ENCODE measurements around the gene SERPINA5. TPM values are rescaled to one million over a fixed set of nuclear protein-coding genes. Genes with fewer than 3 reads are reported as not detected.

Gene SERPINA5
- polyA plus RNA-seq, 1 experiment = not detected

- H3K27ac ChIP-seq (ENCODE audit: low read depth, low read length) = no peak overlapping the region
- ChIA-PET POLR2A (no interaction called here), CTCF (no interaction called here)
- H3K4me3 ChIP-seq (ENCODE audit: low read depth, low read length) = no peak overlapping the region
- DNase-seq (ENCODE audit: low read depth, low spot score) = no peak
- TF ChIP-seq CTCF (IDR thresholded peaks at IDR 0.05; ENCODE audit: low read depth, low read length) = no peak
- H3K9me3 ChIP-seq (ENCODE audit: control insufficient read depth, insufficient read depth, low read length) = peaks cover 5% of the 10 kb centered on the region
- H3K27me3 ChIP-seq (ENCODE audit: control insufficient read depth, insufficient read depth, low read length) = peaks cover 10% of the 10 kb centered on the region
Measured at GRCh38 chr14:94623856-94624499, 42.8 kb downstream of the SERPINA5 start.

GRCh38 chr14:94624537-94625352, 43.5 kb downstream of the SERPINA5 start:
- DNase-seq (ENCODE audit: low read depth, low spot score) = no peak
- no peak overlapping the region for H3K4me3 ChIP-seq (ENCODE audit: low read depth, low read length)
- H3K27ac ChIP-seq (ENCODE audit: low read depth, low read length) = no peak overlapping the region
- POLR2A ChIA-PET = interaction anchor here (0.5 kb wide), 1 partner anchor 60 kb away, joined by 4 read pairs; no protein-coding TSS in a partner anchor
- CTCF ChIA-PET = no interaction called here
- H3K9me3 ChIP-seq (ENCODE audit: control insufficient read depth, insufficient read depth, low read length) = no peaks in the 10 kb centered on the region; the same call in 1 of the 2 replicates
- no peak for TF ChIP-seq CTCF (IDR thresholded peaks at IDR 0.05; ENCODE audit: low read depth, low read length)
- peaks cover 10% of the 10 kb centered on the region for H3K27me3 ChIP-seq (ENCODE audit: control insufficient read depth, insufficient read depth, low read length)

- POLR2A ChIA-PET = interaction anchor here (0.5 kb wide), 1 partner anchor 59 kb away, joined by 4 read pairs; no protein-coding TSS in a partner anchor
- CTCF ChIA-PET = no interaction called here
- H3K9me3 ChIP-seq (ENCODE audit: control insufficient read depth, insufficient read depth, low read length) = no peaks in the 10 kb centered on the region; the same call in 1 of the 2 replicates
- H3K27me3 ChIP-seq (ENCODE audit: control insufficient read depth, insufficient read depth, low read length) = peaks cover 10% of the 10 kb centered on the region
- no peak for TF ChIP-seq CTCF (IDR thresholded peaks at IDR 0.05; ENCODE audit: low read depth, low read length)
- DNase-seq (ENCODE audit: low read depth, low spot score) = no peak
- no peak overlapping the region for H3K4me3 ChIP-seq (ENCODE audit: low read depth, low read length)
- no peak overlapping the region for H3K27ac ChIP-seq (ENCODE audit: low read depth, low read length)
Measured at GRCh38 chr14:94625353-94625635, 44.1 kb downstream of the SERPINA5 start.

- Histone ChIP-seq H3K27me3 (ENCODE audit: control insufficient read depth, insufficient read depth, low read length) (peaks cover 16% of the 10 kb centered on the region), H3K9me3 (ENCODE audit: control insufficient read depth, insufficient read depth, low read length) (no peaks in the 10 kb centered on the region), H3K27ac (ENCODE audit: low read depth, low read length) (no peak overlapping the region), H3K4me3 (ENCODE audit: low read depth, low read length) (no peak overlapping the region)
- ChIA-PET POLR2A (no interaction called here), CTCF (no interaction called here)
- TF ChIP-seq CTCF (IDR thresholded peaks at IDR 0.05; ENCODE audit: low read depth, low read length) = no peak
- no peak for DNase-seq (ENCODE audit: low read depth, low spot score)
Measured at GRCh38 chr14:94628578-94628977, 47.4 kb downstream of the SERPINA5 start.

- CTCF ChIA-PET = no interaction called here
- no peaks in the 10 kb centered on the region for H3K9me3 ChIP-seq (ENCODE audit: control insufficient read depth, insufficient read depth, low read length)
- TF ChIP-seq CTCF (IDR thresholded peaks at IDR 0.05; ENCODE audit: low read depth, low read length) = no peak
- no peak overlapping the region for H3K27ac ChIP-seq (ENCODE audit: low read depth, low read length)
- peaks cover 16% of the 10 kb centered on the region for H3K27me3 ChIP-seq (ENCODE audit: control insufficient read depth, insufficient read depth, low read length)
- H3K4me3 ChIP-seq (ENCODE audit: low read depth, low read length) = no peak overlapping the region
- DNase-seq (ENCODE audit: low read depth, low spot score) = no peak
- POLR2A ChIA-PET = no interaction called here
Measured at GRCh38 chr14:94630396-94630795, 49.2 kb downstream of the SERPINA5 start.

All from AG04450 (cell line).